HG02885 (cell line): Measurements from ENCODE around the gene IFI16.
"Not testable (repeated sequence)": the region's sequence is repeated elsewhere in the genome, so short reads cannot be mapped to it uniquely, and the experiment has no call there.

Experiments used
- ATAC-seq: cut with Tn5 transposase; IDR thresholded peaks from one replicate; pipeline ENCODE4 v1.9.1; 2021; ENCODE audit warnings: mild to moderate bottlenecking; ENCODE audit not compliant: unreplicated experiment, poor library complexity

The IFI16 gene

DNA sequence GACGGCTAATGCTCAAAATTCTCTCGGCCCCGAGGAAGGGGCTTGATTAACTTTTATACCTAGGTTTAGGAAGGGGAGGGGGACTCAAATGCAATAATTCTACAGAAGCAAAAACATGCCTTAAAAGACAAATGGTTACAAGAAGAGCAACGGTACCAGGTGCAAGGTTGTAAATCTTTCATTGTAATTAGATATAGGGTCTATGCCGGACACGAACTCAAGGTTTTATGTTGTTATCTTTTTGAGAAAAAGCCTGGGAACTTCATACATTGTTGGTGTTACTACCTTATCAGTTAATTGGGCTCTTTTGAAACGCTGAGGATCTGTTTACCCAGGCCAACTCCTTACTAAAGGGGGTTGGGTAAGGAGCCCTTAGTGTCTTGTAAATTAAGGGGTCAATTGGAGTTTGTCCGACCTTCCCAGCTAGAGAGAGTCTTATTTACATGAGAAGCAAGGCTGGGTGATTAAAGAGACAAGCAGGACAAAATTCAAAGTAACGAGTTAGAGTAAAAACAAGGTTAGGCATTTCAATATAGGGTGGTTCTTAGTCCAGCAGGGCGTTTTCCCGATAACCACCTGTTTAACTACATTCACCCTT, 3.4 kb upstream of the IFI16 start:
- ATAC-seq = not testable (repeated sequence)

DNA sequence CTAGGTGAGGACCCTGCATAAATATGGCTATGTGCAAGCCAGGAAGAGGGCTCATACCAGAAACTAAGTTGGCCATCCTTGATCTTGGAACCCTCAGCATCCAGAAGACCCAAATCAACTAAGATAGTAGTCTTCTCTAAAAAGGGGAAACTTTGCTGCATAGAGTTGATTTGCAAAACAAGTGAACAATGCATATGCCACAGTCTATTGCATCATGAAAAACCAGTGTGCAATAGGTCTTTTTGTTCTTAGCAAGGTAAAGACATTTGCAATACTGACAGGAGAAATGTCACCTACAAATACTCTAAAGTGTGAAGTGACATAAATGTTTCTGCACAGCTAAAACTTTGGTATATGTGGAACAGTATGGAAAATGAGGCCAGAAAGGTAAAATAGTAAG, 2.0 kb upstream of the IFI16 start:
- ATAC-seq = no peak

DNA sequence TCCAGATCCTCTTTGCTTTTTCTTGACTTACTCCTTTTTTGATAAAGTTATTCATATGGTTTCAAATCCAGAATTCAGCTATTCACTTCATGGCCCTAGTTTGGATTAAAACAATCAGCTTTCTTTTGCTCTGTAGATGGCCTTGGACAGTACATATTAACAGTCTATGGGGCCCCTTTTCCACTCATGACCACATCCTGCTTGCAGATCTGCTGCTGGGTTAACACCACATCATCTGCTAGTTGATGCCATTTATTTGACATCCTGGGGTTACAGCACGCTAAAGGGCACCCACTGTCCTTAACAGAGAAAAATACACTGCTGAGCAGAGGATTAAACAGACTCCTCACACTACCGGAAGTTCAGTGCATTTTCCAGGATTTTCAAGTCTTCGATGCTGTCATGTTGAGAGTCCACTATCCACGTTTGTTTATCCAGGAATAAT, 941 bp upstream of the IFI16 start:
- peak; percentile 69 for ATAC-seq

DNA sequence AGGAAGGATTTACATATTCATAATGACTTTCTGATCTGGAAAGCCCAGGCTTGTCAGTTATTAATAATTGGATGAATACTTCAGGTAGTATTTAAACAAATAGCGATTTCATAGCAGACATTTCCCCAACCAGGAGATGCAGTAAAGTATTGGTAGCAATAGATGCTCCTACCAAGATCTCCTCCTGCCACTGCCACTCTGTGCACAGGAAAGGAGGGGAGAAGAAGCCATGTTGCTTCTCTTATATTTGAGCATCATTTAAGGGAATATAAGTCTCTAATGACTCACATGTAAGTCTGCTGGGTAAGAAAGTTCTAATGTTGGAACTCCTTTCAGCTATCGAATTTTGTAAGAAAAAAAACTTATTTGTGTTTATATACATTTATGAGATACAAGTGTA, 420 bp upstream of the IFI16 start:
- no peak for ATAC-seq

DNA sequence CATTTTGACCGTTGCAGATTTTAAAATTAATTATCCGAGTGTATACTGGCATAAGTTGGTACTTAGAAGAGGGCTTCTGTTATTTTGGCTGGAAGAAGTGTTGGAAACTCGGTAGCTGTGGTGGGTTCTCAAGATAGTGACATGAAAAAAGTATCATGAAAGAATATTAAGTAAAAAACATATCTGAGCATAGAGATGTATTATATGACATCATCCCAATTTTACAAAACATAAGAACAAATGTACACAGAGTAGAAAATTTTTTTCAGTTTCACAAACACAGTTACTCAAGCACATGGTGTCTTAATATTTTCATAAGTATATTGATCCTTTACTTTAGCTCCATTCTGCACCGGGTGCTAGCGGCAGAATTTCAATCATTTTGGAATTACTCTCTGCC, 684 bp downstream of the IFI16 start:
- no peak for ATAC-seq

DNA sequence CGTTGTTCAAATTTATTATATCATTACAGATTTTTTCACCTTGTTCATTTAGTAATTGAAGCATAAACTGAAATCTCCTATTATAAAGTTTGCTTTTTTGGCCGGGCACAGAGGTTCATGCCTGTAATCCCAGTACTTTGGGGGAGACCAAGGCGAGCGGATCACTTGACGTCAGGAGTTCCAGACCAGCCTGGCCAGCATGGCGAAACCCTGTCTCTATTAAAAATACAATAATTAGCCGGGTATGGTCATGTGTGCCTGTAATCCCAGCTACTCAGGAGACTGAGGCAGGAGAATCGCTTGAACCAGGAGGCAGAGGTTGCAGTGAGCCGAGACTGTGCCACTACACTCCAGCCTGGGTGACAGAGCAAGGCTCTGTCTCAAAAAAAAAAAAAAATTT, 1.3 kb downstream of the IFI16 start:
- not testable (repeated sequence) for ATAC-seq

DNA sequence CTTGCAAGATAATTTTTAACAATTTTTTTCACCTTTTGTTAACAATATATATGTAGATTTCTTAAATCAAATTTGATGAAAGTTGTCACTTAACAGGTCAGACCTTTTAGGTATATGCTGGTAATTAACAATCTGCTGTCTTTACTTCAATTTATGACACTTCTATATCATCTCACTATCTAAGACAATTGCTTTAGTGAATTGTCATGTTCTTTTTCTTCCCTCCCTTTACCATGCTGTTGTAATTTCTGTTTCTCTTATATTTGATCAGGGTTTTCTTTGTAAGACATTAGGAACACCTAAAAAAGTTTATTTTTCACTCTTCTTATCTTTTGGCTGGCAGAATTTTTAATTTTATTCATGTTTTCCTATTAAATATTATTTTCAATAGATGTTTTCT, 2.0 kb downstream of the IFI16 start:
- ATAC-seq = no peak

DNA sequence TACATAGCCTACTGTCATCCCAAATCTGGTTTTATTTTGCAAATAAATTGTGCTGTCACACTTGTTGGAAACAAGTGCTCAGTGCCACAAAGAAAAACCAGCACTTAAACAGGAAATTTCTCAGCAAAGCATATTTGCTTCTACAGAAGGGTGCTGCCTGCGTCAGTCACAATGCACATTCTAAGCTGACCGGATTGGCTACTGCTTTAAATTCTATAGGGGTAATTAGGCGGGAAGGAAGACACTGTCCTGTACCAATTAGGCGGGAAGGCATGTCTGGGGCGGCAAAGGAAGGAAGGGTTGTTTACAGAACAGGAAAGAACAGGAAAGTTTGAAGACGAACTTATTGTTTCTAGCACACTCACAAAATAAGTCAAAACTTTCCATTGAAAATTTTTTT, 2.8 kb downstream of the IFI16 start:
- ATAC-seq = peak; percentile 33

DNA sequence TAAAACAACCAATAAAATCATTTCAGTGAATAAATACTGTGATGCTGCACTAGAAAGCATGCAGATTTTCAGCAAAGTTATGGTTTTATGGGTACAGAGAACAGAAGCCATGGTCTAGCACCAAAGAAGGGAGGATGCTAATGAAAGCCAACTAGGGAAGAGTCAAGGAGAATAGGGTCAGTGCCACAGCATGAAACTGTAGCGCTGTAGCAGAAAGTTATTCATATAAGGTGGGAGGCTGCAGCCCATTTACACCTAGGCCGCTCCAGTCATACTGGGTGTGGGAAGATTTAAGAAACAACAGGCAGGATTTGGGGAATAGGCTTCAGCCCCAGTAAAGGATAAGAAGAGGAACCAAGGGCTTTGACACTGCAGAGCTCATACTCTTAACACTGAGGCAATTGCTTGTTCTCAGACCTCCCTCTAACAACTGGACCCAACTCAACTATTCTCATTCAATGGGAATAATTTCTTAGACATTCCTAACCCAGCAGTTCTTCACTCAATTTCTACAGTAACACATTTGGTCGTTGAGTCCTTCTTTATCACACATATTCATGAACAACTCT, 4.4 kb downstream of the IFI16 start:
- ATAC-seq = no peak

DNA sequence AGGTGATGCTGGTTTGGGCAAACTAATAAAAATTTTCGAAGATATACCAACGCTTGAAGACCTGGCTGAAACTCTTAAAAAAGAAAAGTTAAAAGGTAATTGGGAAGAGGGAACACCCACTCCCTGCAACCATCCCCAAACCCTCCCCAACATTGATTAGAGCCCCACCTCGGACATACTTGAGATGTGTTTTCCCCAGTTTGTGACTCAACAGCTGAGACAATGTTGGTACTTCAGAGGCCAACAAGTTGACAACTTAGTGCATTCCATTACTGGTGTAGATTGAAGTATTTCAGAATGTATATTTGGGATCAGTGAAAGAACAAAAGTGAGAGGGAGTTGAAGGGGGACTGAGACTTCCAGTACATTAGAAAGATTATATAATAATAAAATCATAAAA, 5.1 kb downstream of the IFI16 start:
- no peak for ATAC-seq

DNA sequence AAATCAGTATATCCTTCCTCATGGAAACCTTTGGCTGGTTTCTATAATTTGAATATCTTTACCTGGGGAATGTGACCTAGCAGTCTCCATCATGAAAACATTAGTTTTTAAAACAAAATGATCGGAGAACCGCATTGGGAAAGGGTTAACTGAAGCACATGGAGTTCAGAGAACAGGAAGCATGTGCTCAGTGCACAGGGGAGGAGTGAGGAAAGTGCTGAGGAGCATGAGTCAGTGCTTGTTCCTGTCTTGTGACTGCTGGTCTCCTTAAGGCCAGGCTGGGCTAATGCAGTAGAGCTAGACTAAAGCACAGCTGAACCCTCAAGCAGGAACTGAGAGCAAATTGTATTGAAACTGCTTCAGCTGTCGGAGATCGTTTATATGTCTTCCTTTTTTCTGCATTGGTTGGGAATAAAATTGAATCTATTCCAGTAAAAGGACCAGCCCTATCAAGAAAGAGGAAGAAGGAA, 5.8 kb downstream of the IFI16 start:
- ATAC-seq = peak; percentile 97

DNA sequence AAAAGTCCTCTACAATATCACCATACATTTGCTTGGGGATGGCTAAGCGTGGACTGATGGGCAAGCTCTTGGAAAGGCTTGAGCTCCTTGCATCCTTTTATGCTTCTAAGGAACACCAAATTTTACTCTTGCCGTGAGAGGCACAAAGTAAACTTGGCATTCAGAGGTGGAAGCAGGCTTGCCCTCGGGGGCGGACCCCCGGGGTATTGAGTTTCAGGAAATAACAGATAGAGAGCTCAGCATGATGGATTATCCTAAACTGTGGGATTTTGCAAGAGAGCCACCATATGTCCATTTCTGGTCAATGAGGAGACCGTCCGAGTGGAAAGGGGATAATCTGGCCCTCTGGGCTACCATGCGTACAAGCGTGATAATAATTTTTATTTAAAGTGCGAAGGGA, 14.0 kb downstream of the IFI16 start:
- ATAC-seq = no peak

DNA sequence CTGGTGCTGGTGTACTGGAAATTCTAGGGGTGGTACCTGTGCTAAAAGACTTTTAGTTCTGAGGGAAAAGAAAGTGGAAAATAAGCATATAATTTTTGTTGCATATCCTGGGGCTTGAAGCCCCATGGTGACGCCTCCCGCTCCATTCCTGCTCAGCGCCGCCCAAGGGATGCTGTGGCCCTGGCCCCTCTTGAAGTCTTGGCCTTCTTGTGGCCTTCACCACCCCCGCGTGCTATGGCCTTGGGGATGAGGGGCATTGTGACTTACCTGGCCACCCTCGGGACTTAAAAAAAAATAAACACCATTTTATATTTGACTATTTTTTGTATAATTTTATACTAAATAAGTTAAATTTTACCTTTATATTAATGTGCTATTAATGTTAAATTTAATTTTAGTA, 15.3 kb downstream of the IFI16 start:
- no peak for ATAC-seq

DNA sequence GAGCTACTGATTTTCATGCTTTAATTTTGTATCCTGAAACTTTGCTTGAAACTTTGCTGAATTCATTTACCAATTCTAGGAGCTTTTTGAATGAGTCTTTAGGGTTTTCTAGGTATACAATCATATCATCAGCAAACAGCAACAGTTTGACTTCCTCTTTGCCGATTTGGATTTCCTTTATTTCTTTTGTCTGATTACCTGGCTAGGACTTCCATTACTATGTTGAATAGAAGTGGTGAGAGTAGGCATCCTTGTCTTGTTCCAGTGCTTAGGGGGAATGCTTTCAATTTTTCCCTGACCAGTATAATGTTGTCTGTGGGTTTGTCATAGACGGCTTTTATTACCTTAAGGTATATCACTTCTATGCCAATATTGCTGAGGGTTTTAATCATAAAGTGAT, 17.1 kb downstream of the IFI16 start:
- ATAC-seq = not testable (repeated sequence)

DNA sequence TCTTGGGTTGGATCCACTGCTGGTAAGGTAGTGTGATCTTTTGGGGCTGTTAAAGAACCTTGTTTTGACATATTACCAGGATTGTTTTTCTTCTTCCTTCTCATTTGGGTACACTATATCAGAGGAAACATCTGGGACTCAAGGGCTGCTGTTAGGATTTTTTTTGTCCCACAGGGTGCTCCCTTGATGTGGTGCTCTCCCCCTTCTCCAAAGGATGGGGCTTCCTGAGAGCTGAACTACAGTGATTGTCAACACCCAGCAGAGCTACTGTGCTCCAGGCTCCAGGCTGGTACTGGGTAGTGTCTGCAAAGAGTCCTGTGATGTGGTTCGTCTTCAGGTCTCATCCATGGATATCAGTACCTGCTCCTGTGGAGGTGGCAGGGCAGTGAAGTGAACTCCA, 20.6 kb downstream of the IFI16 start:
- ATAC-seq = no peak

DNA sequence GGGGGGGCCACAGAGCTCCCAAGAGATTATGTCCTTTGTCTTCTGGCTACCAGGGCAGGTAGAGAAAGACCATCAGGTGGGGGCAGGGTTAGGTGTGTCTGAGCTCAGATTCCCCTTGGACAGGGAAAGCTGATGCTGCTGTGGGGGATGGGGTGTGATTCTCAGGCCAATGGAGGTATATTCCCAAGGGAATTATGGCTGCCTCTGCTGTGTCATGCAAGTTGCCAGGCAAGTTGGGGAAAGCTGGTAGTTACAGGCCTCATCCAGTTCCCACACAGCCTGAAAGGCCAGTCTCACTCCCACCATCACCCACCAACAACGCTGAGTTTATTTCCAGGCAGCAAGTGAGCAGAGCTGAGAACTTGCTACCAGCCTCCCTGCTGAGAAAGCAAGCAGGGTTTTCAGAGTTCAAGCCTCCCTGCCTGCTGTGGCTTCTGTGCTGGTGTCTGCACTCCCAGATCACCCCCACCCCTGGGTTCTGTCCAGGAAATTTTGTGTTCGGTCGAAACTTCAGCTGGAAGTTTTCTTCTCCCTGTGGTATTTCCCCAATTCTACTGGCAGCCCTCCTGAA, 21.3 kb downstream of the IFI16 start:
- no peak for ATAC-seq

DNA sequence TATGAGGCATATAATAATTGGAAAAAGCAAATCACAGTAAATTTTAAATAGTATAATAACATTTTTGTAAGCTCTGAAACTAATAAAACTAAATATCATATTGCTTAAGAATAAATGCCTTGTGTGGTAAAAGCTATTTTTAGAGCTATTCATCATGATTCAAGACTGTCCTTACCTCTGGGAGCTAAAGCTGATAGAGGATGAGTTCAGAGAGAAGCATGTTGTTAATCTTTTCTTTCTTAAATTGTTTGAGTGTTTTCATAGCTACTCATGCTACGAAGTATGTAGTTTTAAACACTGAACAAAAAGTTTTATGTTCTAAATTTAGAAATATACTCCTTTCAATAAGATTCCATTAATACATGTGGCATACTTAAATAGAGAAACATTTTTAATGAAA, 30.5 kb downstream of the IFI16 start:
- ATAC-seq = no peak

DNA sequence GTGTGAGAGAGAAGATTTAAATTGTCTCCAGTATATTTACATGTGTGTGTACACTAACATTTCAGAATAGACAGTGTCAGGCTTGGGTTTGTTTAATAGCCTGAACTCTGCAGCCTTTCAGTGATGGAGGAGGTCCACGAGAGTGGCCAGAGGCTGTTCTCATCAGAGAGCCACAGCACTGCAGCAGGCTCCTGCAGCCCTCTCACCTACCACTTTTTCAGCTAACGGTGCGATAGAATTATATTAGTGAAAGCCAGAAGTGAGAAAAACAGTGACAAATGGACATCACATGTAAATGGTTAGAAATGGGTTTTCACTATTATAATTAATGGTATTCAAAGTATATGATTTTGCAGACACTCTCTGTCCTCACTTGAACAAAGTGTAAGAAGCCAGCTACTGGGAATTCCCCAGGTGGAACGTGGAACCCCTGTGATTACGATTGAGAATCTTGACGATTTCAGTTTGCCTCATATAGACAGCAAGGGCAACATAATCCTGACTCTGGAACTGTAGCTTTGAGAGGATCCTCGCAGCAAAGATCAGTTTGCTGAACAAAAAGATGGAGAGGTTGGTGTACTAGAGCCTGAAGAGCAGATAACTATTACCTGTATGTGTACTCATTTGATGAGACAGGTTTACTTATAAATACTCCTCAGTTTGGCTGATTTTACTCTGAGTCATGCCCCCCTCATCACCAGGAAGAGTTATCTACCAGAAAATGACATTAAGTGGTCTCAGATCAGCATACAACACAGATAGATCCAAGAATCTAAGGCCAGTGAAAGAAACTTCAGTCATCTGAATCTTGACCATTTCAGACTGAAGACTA, 31.4 kb downstream of the IFI16 start:
- ATAC-seq = peak; percentile 50

DNA sequence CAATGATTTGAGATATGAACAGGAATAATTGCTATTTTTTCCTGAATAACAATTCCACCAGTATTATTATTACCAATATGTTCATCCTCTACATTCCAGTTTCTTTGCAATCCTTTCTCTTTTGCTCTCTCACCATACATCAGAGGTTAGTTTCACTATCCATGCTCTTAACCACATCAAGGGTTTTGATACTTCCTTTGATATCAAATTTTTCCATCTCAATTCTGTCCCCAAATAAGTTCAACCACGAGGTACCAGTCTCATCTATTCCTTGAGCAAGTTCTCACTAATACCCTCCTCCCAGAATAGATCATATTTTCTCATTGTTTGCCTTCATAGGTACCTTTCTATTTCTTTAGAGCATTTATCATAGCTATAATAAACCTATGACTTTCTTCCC, 36.8 kb downstream of the IFI16 start:
- ATAC-seq = not testable (repeated sequence)

DNA sequence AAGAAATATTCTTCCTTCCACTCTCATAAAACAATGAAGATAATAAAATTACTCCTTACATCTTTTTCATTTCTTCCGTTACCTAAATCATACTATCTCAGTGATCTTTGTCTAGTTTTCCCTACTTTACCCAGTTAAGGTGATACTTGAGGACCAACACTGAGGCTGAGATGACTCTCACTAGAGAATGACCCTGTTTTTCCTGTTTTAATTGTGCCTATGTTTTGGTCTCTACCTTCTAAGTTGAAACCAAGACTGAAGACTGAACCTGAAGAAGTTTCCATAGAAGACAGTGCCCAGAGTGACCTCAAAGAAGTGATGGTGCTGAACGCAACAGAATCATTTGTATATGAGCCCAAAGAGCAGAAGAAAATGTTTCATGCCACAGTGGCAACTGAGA, 41.7 kb downstream of the IFI16 start:
- no peak for ATAC-seq

DNA sequence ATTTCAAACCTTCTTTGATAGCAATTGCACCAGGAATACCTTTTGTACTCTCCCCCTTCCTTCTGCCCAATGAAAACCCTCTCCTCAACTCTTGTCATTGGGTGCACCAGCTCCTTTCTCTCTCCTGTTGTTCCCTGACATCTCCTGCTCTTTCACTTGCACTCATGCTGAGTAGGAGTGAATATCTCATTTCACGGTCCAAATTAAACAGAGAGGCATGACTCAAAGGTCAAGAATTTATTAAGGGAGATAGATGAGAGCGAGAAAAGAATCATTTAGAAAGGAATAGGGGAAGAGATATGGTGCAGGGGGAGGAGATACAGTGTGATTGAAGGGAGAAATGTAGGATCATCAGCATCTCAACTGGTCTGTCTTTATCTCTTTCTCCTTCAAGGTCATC, 44.7 kb downstream of the IFI16 start:
- no peak for ATAC-seq
